ENCODE measurements around the gene KRTAP10-3. TPM values are rescaled to one million over a fixed set of nuclear protein-coding genes. Genes with fewer than 3 reads are reported as not detected.

KRTAP10-3 gene
- total and polyA plus RNA-seq, 9 of the 15 experiments (the other 6 are each of a cell fraction or from before 2014, with no cell fraction given), result not detected

GRCh38 chr21:44510508-44511218 lies 47.9 kb downstream of the KRTAP10-3 start (continued):
- TF ChIP-seq SMAD1 (IDR thresholded peaks at IDR 0.05; ENCODE audit: low read depth, low read length, partially characterized antibody) (no peak), ELK3 (CRISPR knock-in tag; IDR thresholded peaks at IDR 0.05) (no peak), BHLHE40 (IDR thresholded peaks at IDR 0.05; ENCODE audit: low read length) (peak; percentile 46; the same call in 1 of the 2 replicates), TFAP4 (CRISPR knock-in tag; IDR thresholded peaks at IDR 0.05; ENCODE audit: borderline replicate concordance) (peak; percentile 72; the same call in 1 of the 2 replicates), C11orf30 (IDR thresholded peaks at IDR 0.05; ENCODE audit: low read depth) (peak; percentile 87), THRA (IDR thresholded peaks at IDR 0.05) (no peak), CREB3 (tag; conservative IDR thresholded peaks at IDR 0.05; ENCODE audit: low read depth) (no peak), FIP1L1 (IDR thresholded peaks at IDR 0.05; ENCODE audit: low read depth, low read length, poor library complexity, severe bottlenecking) (peak; percentile 48), ZNF324 (CRISPR knock-in tag; IDR thresholded peaks at IDR 0.05) (no peak), HDGF (IDR thresholded peaks at IDR 0.05) (0 out of 2 replicates have a peak, but pooled peaks have one; percentile 34), ATF4 (CRISPR knock-in tag; IDR thresholded peaks at IDR 0.05) (0 out of 2 replicates have a peak, but pooled peaks have one; percentile 26), CTCFL (IDR thresholded peaks at IDR 0.05; ENCODE audit: borderline replicate concordance, insufficient read depth, low read depth, low read length, poor library complexity, severe bottlenecking) (peak; percentile 89), GABPB1 (CRISPR knock-in tag; IDR thresholded peaks at IDR 0.05) (0 out of 2 replicates have a peak, but pooled peaks have one; percentile 34), JUND (IDR thresholded peaks at IDR 0.05; ENCODE audit: borderline replicate concordance, low read depth, low read length) (peak; percentile 50; the same call in 1 of the 2 replicates), JUND (tag; IDR thresholded peaks at IDR 0.05; ENCODE audit: borderline replicate concordance, low read depth, low read length) (no peak; the same call in 2 of the 3 replicates), XRCC5 (IDR thresholded peaks at IDR 0.05; ENCODE audit: low read depth, low read length) (peak; percentile 36; the same call in 1 of the 2 replicates), ZNF316 (IDR thresholded peaks at IDR 0.05) (peak; percentile 86)
